T-helper 17 cell (primary cell): ENCODE data around the gene MCC. TPM values are rescaled to one million over a fixed set of nuclear protein-coding genes. Genes with fewer than 3 reads are reported as not detected.

ENCODE experiments used
- ATAC-seq: fragments of 150-1000 bp; cut with Tn5 transposase; 2 replicates; pipeline ENCODE4 v1.10.0; 2021; ENCODE audit warnings: mild to moderate bottlenecking, moderate library complexity
- DNase-seq, 3 donors: peaks; one replicate each; pipeline versions ENCODE4 v3.0.0 to v3.0.0-alpha.2; 2020 to 2021
- H3K9me3 ChIP-seq: one replicate; pipeline ENCODE4 v1.7.0; 2013; ENCODE audit warnings: low read length, mild to moderate bottlenecking; ENCODE audit not compliant: control insufficient read depth, poor library complexity, severe bottlenecking
- H3K27ac Mint-ChIP-seq: one replicate; pipeline ENCODE4 v1.8.0; 2022; ENCODE audit warnings: mild to moderate bottlenecking, moderate library complexity, mixed read lengths
- H3K27me3 Mint-ChIP-seq: one replicate; pipeline ENCODE4 v1.8.0; 2022; ENCODE audit warnings: mixed read lengths
- H3K36me3 Mint-ChIP-seq: one replicate; pipeline ENCODE4 v1.8.0; 2022; ENCODE audit warnings: low read depth, mixed read lengths
- H3K4me1 Mint-ChIP-seq: one replicate; pipeline ENCODE4 v1.8.0; 2022; ENCODE audit warnings: mild to moderate bottlenecking, mixed read lengths
- H3K4me3 Mint-ChIP-seq: one replicate; pipeline ENCODE4 v1.8.0; 2022; ENCODE audit warnings: mild to moderate bottlenecking, moderate library complexity, mixed read lengths
- total RNA-seq, 4 donors: library from RNA in 2 of 4; stranded (reverse) in 2 of 4; gene quantifications; one replicate each; pipeline ENCODE4 v1.2.3 and lab custom pipeline; 2022 to 2026

MCC gene
- total RNA-seq, 2 donors from 2014 or later: 2.2 to 4.4 TPM

GRCh38 chr5:113215401-113216060 lies 272.7 kb downstream of the MCC start:
- Mint-ChIP-seq H3K27ac (no peak overlapping the region), H3K27me3 (no peaks in the 10 kb centered on the region), H3K4me3 (no peak overlapping the region), H3K36me3 (no peaks in the 10 kb centered on the region), H3K4me1 (peaks cover 3% of the 10 kb centered on the region)
- no peaks in the 10 kb centered on the region for H3K9me3 ChIP-seq
- ATAC-seq (no peak), DNase-seq (no peak)

GRCh38 chr5:113214606-113215323 lies 273.5 kb downstream of the MCC start:
- H3K36me3 Mint-ChIP-seq: no peaks in the 10 kb centered on the region
- no peak overlapping the region for H3K4me3 Mint-ChIP-seq
- no peaks in the 10 kb centered on the region for H3K9me3 ChIP-seq
- no peak for DNase-seq
- ATAC-seq: no peak
- H3K27me3 Mint-ChIP-seq: no peaks in the 10 kb centered on the region
- no peak overlapping the region for H3K27ac Mint-ChIP-seq
- peaks cover 3% of the 10 kb centered on the region for H3K4me1 Mint-ChIP-seq

- H3K4me3 Mint-ChIP-seq: no peak overlapping the region
- DNase-seq (no peak), ATAC-seq (no peak)
- no peaks in the 10 kb centered on the region for H3K9me3 ChIP-seq
- peaks cover 3% of the 10 kb centered on the region for H3K4me1 Mint-ChIP-seq
- no peak overlapping the region for H3K27ac Mint-ChIP-seq
- H3K36me3 Mint-ChIP-seq: no peaks in the 10 kb centered on the region
- no peaks in the 10 kb centered on the region for H3K27me3 Mint-ChIP-seq
These were observed 274.5 kb downstream of the MCC start for GRCh38 chr5:113213551-113214425.

- ATAC-seq (no peak), DNase-seq (no peak)
- no peaks in the 10 kb centered on the region for H3K27me3 Mint-ChIP-seq
- no peaks in the 10 kb centered on the region for H3K36me3 Mint-ChIP-seq
- H3K9me3 ChIP-seq: no peaks in the 10 kb centered on the region
- no peak overlapping the region for H3K4me3 Mint-ChIP-seq
- H3K4me1 Mint-ChIP-seq: peaks cover 3% of the 10 kb centered on the region
- H3K27ac Mint-ChIP-seq: no peak overlapping the region
These were observed 275.9 kb downstream of the MCC start for GRCh38 chr5:113212244-113212920.

- no peak for DNase-seq
- Mint-ChIP-seq H3K27me3 (no peaks in the 10 kb centered on the region), H3K27ac (no peak overlapping the region), H3K4me1 (peaks cover 4% of the 10 kb centered on the region), H3K36me3 (no peaks in the 10 kb centered on the region), H3K4me3 (no peak overlapping the region)
- ATAC-seq: no peak
- H3K9me3 ChIP-seq: no peaks in the 10 kb centered on the region
These were observed 278.8 kb downstream of the MCC start for GRCh38 chr5:113209498-113209897.

- Mint-ChIP-seq H3K4me1 (peaks cover 7% of the 10 kb centered on the region), H3K4me3 (no peak overlapping the region), H3K27me3 (no peaks in the 10 kb centered on the region), H3K27ac (no peak overlapping the region), H3K36me3 (no peaks in the 10 kb centered on the region)
- ATAC-seq (no peak), DNase-seq (no peak)
- H3K9me3 ChIP-seq: no peaks in the 10 kb centered on the region
These were observed 282.4 kb downstream of the MCC start for GRCh38 chr5:113205807-113206206.

GRCh38 chr5:113205323-113205722 lies 282.9 kb downstream of the MCC start:
- no peaks in the 10 kb centered on the region for H3K27me3 Mint-ChIP-seq
- H3K27ac Mint-ChIP-seq: no peak overlapping the region
- H3K36me3 Mint-ChIP-seq: no peaks in the 10 kb centered on the region
- H3K4me1 Mint-ChIP-seq: peaks cover 10% of the 10 kb centered on the region
- DNase-seq: no peak
- no peaks in the 10 kb centered on the region for H3K9me3 ChIP-seq
- H3K4me3 Mint-ChIP-seq: no peak overlapping the region
- ATAC-seq: no peak

GRCh38 chr5:113204525-113205161 lies 283.6 kb downstream of the MCC start:
- ATAC-seq: no peak
- H3K4me1 Mint-ChIP-seq: peaks cover 10% of the 10 kb centered on the region

GRCh38 chr5:113203916-113204315 lies 284.3 kb downstream of the MCC start:
- H3K9me3 ChIP-seq: no peaks in the 10 kb centered on the region
- Mint-ChIP-seq H3K4me3 (no peak overlapping the region), H3K36me3 (peaks cover 2% of the 10 kb centered on the region), H3K4me1 (peaks cover 10% of the 10 kb centered on the region), H3K27me3 (no peaks in the 10 kb centered on the region), H3K27ac (no peak overlapping the region)
- no peak for DNase-seq
- no peak for ATAC-seq

More at GRCh38 chr5:113204525-113205161, 283.6 kb downstream of the MCC start:
- Mint-ChIP-seq H3K27ac (no peak overlapping the region), H3K27me3 (no peaks in the 10 kb centered on the region), H3K36me3 (peaks cover 2% of the 10 kb centered on the region), H3K4me3 (no peak overlapping the region)
- no peaks in the 10 kb centered on the region for H3K9me3 ChIP-seq
- DNase-seq: no peak

GRCh38 chr5:113202746-113203716 lies 285.2 kb downstream of the MCC start:
- DNase-seq (no peak), ATAC-seq (no peak)
- no peak overlapping the region for H3K27ac Mint-ChIP-seq
- H3K4me3 Mint-ChIP-seq: no peak overlapping the region
- peaks cover 10% of the 10 kb centered on the region for H3K4me1 Mint-ChIP-seq
- H3K9me3 ChIP-seq: no peaks in the 10 kb centered on the region
- H3K36me3 Mint-ChIP-seq: peaks cover 2% of the 10 kb centered on the region
- H3K27me3 Mint-ChIP-seq: no peaks in the 10 kb centered on the region

- no peak overlapping the region for H3K4me3 Mint-ChIP-seq
- DNase-seq: no peak
These were observed 286.0 kb downstream of the MCC start for GRCh38 chr5:113202287-113202686.

GRCh38 chr5:113201715-113202114 lies 286.5 kb downstream of the MCC start:
- Mint-ChIP-seq H3K4me1 (peaks cover 13% of the 10 kb centered on the region), H3K4me3 (no peak overlapping the region), H3K27ac (no peak overlapping the region), H3K36me3 (peaks cover 2% of the 10 kb centered on the region), H3K27me3 (no peaks in the 10 kb centered on the region)
- no peaks in the 10 kb centered on the region for H3K9me3 ChIP-seq
- DNase-seq (no peak), ATAC-seq (no peak)

More at GRCh38 chr5:113202287-113202686, 286.0 kb downstream of the MCC start:
- no peak for ATAC-seq
- H3K4me1 Mint-ChIP-seq: peaks cover 13% of the 10 kb centered on the region
- H3K27ac Mint-ChIP-seq: no peak overlapping the region
- peaks cover 2% of the 10 kb centered on the region for H3K36me3 Mint-ChIP-seq
- no peaks in the 10 kb centered on the region for H3K9me3 ChIP-seq
- no peaks in the 10 kb centered on the region for H3K27me3 Mint-ChIP-seq
